ENCODE results near the gene UCK2.

The UCK2 gene

DNA sequence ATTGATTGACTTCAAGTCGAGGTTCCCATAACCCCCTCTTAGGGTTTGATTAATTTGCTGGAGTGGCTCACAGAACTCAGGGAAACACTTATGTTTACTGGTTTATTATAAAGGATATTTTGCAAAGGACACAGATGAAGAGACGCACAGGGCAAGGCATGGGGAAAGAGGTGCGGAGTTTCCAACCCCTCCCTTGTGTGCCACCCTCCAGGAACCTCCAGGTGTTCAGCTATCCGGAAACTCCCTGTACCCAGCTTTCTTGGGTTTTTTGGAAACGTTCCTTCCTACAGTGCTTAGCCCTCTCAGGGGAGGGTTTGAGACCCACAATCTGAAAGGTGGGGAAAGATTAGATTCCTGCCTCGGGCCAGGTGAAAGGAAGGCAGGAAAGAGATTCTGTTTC lies 48.2 kb downstream of the UCK2 start:
- no peak overlapping the region for H3K4me3 ChIP-seq (ENCODE audit: low read depth, low read length)
- DNase-seq (ENCODE audit: low read depth), result no peak
- no peak for TF ChIP-seq CTCF (IDR thresholded peaks at IDR 0.05; ENCODE audit: insufficient read depth, low read depth, low read length, missing control alignments)

- peak; percentile 41 for DNase-seq (ENCODE audit: low read depth)
- TF ChIP-seq CTCF (IDR thresholded peaks at IDR 0.05; ENCODE audit: insufficient read depth, low read depth, low read length, missing control alignments), result no peak
- no peak overlapping the region for H3K4me3 ChIP-seq (ENCODE audit: low read depth, low read length)
These were observed 48.7 kb downstream of the UCK2 start for GRCh38 chr1:165876121-165876520.

- DNase-seq (ENCODE audit: low read depth), result no peak
- TF ChIP-seq CTCF (IDR thresholded peaks at IDR 0.05; ENCODE audit: insufficient read depth, low read depth, low read length, missing control alignments), result no peak
- no peak overlapping the region for H3K4me3 ChIP-seq (ENCODE audit: low read depth, low read length)
These were observed 50.0 kb downstream of the UCK2 start for GRCh38 chr1:165877411-165877810.

DNA sequence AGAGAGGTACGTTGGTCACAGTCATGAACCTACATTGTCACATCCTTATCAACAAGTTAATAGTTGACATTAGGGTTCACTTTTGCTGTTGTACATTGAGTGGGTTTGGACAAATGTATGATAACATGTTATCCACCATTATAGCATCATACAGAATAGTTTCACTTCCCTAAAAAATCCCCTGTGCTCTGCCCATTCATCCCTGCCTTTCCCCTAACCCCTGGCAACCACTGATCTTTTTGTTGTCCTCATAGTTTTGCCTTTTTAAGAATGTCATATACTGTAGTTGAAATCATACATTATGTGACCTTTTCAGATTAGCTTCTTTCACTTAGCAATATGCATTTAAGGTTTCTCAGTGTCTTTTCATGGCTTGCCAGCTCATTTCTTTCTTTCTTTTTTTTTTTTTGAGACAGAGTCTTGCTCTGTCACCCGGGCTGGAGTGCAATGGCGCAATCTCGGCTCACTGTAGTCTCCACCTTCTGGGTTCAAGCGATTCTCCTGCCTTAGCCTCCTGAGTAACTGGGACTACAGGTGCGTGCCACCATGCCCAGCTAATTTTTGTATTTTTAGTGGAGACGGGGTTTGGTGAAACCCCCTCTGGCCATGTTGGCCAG lies 50.6 kb downstream of the UCK2 start:
- no peak for TF ChIP-seq CTCF (IDR thresholded peaks at IDR 0.05; ENCODE audit: insufficient read depth, low read depth, low read length, missing control alignments)
- no peak overlapping the region for H3K4me3 ChIP-seq (ENCODE audit: low read depth, low read length)
- DNase-seq (ENCODE audit: low read depth), result peak; percentile 77

DNA sequence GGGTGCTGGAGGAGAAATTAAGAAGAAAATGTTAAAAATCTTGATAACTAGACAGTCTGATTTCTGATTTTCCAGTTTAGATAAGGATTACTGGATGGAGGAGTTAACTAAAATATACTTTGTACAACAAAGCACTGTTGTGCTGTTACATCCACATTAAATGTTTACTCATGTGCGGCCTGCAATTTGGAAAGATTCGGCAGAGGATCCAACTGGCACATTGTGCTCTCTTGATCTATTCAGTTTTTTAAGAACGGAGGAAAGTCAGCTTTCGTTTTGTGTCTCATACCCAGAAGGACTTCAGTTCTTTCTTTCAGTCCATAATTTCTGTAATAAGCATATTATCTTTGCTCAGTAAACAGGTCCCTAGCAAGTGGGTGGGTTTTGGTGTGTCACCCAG lies 52.5 kb downstream of the UCK2 start:
- no peak for TF ChIP-seq CTCF (IDR thresholded peaks at IDR 0.05; ENCODE audit: insufficient read depth, low read depth, low read length, missing control alignments)
- no peak for DNase-seq (ENCODE audit: low read depth)

DNA sequence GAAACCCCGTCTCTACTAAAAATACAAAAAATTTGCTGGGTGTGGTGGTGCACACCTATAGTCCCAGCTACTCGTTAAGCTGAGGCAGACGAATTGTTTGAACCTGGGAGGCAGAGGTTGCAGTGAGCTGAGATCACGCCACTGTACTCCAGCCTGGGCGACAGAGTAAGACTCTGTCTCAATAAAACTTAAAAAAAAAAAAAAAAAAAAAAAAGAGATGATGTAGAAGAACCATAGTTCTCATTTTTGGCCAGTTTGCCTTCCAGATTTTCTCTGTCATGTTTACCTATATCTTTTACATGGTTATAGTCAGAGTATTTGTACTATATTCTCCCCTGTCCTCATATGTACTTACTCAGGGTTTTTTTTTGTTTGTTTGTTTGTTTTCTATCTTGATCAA lies 53.6 kb downstream of the UCK2 start:
- no peak for TF ChIP-seq CTCF (IDR thresholded peaks at IDR 0.05; ENCODE audit: insufficient read depth, low read depth, low read length, missing control alignments)
- no peak overlapping the region for H3K4me3 ChIP-seq (ENCODE audit: low read depth, low read length)

More for the DNA sequence above, 52.5 kb downstream of the UCK2 start:
- no peak overlapping the region for H3K4me3 ChIP-seq (ENCODE audit: low read depth, low read length)

GRCh38 chr1:165882168-165882837 lies 54.9 kb downstream of the UCK2 start:
- peak; percentile 32 for DNase-seq (ENCODE audit: low read depth)
- TF ChIP-seq CTCF (IDR thresholded peaks at IDR 0.05; ENCODE audit: insufficient read depth, low read depth, low read length, missing control alignments), result no peak
- no peak overlapping the region for H3K4me3 ChIP-seq (ENCODE audit: low read depth, low read length)

More for the DNA sequence above, 53.6 kb downstream of the UCK2 start:
- no peak for DNase-seq (ENCODE audit: low read depth)

All from GM12865 (cell line).